GM18861 (cell line): ENCODE measurements around the gene TMEM145.
"Not testable (repeated sequence)": the region's sequence is repeated elsewhere in the genome, so short reads cannot be mapped to it uniquely, and the experiment has no call there.

Experiments used
- ATAC-seq: cut with Tn5 transposase; IDR thresholded peaks from one replicate; pipeline ENCODE4 v1.9.1; 2021; ENCODE audit not compliant: unreplicated experiment

TMEM145 gene

GRCh38 chr19:42313096-42313839 is at the start of gene TMEM145:
TSS of gene TMEM145 (plus strand) at chr19:42313309. CDS start at chr19:42313377, 68 bp downstream.
- ATAC-seq, result no peak

DNA sequence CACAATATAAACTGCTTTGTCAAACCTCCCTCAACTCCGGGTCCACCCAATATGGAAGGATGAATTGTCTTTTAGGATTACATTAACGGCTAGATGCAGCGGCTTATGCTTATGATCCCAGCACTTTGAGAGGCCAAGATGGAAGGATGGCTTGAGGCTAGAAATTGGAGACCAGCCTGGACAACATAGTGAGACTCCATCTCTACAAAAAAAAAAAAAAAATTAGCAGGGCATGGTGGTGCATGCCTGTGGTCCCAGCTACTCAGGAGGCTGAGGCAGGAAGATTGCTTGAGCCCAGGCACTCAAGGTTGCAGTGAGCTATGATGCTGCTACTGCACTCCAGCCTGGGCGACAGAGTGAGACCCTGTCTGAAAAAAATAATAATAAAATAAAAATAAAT is 47.0 kb upstream of the TMEM145 start:
- ATAC-seq, result not testable (repeated sequence)

DNA sequence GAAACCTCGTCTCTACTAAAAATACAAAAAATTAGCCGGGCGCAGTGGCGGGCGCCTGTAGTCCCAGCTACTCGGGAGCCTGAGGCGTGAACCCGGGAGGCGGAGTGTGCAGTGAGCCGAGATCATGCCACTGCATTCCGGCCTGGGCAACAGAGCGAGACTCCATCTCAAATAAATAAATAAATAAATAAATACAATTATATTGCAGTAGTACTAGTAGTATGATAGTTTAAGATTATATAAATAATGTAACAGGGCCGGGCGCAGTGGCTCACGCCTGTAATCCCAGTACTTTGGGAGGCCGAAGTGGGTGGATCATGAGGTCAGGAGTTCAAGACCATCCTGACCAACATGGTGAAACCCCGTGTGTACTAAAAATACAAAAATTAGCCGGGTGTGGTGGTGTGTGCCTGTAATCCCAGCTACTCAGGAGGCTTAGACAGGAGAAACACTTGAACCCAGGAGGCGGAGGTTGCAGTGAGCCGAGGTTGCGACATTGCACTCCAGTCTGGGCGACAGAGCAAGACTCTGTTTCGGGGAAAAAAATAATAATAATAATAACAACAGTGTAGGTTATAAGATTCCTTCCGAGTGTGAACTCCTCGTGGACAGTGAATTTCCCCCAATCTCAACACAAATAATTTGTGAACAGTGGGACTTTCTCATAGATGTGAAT is 46.0 kb upstream of the TMEM145 start:
- not testable (repeated sequence) for ATAC-seq

DNA sequence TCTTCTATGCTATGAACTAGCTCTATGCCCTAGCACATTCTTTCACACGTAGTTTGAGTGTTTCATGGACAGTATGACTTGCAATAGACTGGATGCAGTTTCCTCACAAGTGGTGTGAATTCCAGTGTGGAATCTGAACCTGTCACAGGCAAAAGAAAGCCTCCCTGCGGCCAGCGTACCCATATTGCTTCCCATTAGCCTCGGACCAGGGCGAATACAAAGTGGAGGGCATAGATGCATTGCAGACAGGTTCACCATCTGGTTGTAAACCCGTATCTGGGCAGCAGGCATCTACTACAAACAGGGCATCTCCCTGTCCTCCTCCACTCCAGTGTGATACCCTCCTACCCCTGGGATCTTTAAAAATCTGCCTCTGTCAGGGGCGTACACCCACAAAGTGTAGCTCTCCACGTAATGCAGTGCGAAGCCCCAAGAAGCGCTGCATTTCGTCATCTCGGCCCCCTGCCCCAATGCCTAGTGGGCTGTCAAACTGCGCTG is 45.4 kb upstream of the TMEM145 start:
- ATAC-seq, result no peak

- ATAC-seq, result peak; percentile 32
Measured at GRCh38 chr19:42268142-42268703, 44.9 kb upstream of the TMEM145 start.

- peak; percentile 68 for ATAC-seq
Measured at GRCh38 chr19:42268704-42269477, 44.2 kb upstream of the TMEM145 start, which contains the start of gene CIC. TSS of gene CIC (plus strand) at chr19:42269252. CDS start at chr19:42271784, 2,532 bp downstream.

DNA sequence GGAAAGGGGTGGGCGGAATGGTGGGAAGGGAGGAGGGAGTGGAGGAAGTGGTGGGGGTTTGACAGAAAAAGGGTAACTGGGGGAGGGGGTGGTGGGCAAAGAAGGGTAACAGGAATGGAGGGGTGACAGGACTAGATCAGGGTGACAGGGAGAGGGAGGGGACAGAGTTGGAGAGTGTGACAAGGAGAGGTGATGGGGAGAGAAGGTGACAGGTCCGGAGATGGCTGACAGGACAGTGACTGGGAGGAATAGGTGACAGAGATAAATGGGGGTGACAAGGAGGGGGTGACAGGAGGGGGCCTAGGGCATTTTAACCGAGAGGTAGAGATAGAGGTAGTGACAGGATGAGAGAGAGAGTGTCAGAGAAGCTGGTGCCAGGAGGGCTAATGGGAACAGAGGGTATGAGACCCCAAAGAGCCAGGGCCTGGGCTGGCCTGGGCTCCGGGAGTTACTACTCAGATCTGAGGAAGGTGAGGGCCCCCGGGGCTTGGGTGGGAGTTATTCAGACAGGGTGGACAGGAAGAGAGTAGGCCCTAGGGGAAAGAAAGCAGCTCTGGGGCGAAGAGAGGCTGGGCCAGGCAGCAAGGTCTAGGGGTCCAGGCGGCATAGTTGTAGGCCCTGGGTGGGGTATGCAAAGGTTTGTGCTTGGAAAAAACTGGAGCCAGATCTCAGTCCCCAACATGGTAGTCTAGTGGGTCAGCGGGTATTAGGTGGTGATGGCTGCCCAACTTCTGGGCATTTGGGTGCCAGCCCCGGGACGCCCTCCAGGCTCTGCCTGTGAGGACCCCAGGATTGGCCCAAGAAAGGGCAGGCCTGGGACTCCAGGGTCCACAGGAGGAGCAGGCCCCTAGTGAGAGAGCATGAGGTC is 43.4 kb upstream of the TMEM145 start:
- no peak for ATAC-seq

DNA sequence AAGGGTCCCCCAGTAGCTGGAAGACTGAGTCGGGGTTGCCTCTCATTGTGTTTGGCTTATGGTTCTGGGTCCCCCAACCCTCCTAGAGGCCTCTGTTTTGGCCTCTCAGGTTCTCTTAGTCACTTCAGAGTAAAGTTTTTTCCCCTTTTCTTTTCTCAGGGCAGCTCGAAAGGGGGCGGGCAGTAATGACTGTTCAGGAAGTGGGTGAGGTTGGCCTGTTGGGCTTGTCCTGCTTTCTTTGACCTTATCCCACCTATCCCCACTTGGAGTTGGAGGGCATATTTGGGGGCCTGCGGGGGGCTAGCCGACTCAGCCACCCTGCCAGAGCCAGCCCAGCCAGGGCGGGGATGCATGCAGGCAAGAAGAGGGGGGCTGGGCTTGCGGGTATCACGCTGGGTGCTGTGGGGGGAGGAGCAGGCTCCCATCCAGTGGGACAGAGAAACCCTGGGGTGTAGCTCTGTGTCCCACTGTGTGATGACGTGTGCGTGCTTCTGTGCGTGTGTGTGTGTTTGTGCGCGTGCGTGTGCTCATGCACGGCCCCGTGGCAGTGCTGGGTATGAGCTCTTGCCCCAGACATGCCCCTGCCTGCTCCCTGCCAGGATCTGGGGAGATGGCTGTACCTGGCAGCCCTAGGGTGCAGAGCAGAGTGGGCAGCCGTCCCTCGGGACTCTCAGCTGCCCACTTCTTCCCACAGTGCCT is 42.6 kb upstream of the TMEM145 start:
- ATAC-seq, result no peak

GRCh38 chr19:42271045-42271419 is 42.1 kb upstream of the TMEM145 start:
- ATAC-seq, result no peak

DNA sequence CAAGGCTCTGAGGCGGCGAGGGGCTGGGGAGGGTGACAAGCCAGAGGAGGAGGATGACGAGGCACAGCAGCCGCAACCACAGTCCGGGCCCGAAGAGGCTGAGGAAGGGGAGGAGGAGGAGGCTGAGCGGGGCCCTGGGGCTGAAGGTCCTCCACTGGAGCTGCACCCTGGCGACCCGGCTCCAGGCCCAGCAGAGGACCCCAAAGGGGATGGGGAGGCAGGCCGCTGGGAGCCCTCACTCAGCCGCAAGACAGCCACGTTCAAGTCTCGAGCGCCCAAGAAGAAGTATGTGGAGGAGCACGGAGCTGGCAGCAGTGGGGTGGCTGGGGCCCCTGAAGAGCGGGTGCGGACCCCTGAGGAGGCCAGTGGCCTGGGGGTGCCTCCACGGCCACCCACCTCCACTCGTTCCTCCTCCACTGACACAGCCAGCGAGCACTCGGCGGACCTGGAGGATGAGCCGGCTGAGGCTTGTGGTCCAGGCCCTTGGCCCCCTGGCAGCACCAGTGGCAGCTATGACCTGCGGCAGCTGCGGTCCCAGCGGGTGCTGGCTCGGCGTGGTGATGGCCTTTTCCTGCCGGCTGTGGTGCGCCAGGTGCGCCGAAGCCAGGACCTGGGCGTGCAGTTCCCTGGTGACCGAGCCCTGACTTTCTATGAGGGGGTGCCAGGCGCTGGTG is 41.1 kb upstream of the TMEM145 start:
- ATAC-seq, result no peak

DNA sequence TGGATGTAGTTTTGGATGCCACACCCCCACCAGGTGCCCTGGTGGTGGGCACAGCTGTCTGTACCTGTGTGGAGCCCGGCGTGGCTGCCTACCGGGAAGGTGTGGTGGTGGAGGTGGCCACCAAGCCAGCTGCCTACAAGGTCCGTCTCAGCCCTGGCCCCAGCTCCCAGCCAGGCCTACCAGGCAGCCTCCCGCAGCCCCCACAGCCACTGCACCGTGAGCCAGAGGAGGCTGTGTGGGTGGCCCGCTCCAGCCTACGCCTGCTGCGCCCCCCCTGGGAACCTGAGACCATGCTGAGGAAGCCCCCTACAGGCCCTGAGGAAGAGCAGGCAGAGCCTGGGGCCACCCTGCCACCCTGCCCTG is 40.6 kb upstream of the TMEM145 start:
- no peak for ATAC-seq

DNA sequence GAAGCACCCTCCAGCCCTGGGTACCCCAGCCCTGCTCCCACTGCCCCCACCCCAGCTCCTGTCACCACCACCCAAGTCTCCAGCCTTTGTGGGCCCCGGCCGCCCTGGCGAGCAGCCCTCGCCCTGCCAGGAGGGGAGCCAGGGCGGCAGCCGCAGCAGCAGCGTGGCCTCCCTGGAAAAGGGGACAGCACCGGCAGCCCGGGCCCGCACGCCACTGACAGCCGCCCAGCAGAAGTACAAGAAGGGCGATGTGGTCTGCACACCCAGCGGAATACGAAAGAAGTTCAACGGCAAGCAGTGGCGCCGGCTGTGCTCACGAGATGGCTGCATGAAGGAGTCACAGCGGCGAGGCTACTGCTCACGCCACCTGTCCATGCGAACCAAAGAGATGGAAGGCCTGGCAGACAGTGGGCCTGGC is 40.1 kb upstream of the TMEM145 start:
- no peak for ATAC-seq

DNA sequence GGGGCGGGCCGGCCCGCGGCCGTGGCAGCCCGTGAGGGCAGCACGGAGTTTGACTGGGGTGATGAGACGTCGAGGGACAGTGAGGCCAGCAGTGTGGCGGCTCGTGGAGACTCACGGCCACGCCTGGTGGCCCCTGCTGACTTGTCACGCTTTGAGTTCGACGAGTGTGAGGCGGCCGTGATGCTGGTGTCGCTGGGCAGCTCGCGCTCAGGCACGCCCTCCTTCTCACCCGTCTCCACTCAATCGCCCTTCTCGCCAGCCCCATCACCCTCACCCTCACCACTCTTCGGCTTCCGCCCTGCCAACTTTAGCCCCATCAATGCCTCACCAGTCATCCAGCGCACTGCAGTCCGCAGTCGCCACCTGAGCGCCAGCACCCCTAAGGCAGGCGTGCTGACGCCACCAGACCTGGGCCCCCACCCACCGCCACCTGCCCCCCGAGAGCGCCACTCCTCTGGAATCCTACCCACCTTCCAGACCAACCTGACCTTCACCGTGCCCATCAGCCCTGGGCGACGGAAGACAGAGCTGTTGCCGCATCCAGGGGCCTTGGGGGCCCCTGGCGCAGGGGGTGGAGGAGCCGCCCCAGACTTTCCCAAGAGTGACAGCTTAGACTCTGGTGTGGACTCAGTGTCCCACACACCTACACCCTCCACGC is 39.6 kb upstream of the TMEM145 start:
- ATAC-seq, result no peak

DNA sequence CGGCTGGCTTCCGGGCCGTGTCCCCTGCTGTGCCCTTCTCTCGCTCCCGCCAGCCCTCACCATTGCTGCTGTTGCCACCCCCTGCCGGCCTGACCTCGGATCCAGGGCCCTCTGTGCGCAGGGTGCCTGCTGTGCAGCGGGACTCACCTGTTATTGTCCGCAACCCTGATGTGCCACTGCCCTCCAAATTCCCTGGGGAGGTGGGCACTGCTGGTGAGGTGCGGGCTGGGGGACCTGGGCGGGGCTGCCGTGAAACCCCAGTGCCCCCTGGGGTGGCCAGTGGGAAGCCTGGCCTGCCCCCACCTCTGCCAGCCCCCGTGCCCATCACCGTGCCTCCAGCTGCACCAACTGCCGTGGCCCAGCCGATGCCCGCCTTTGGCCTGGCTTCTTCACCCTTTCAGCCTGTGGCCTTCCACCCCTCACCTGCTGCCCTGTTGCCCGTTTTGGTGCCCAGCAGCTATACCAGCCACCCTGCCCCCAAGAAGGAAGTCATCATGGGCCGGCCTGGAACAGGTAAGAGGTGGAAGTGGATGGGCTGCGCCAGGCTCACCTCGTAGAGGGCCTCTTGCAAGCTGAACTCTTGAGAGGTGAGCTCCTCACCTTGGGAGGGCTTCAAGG is 38.9 kb upstream of the TMEM145 start:
- no peak for ATAC-seq

DNA sequence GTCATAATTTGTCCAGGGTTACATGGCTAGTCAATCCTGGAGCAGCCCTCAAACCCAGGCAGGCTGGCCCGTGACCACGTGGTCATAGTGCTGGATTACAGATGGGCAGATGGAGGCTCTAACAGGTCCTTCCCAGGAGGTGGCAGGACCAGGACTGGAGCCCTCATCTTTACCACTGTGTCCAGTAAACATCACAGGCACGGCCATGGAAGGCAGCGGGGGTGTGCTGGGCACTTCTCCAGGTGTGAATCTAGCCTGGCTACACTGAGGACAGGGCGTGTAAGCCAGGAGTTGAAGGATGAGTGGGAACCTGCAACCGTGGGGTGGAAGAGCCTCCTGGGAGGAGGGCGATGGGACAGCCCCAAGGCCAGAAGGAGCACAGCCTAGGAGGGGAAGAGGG is 38.0 kb upstream of the TMEM145 start:
- ATAC-seq, result no peak

DNA sequence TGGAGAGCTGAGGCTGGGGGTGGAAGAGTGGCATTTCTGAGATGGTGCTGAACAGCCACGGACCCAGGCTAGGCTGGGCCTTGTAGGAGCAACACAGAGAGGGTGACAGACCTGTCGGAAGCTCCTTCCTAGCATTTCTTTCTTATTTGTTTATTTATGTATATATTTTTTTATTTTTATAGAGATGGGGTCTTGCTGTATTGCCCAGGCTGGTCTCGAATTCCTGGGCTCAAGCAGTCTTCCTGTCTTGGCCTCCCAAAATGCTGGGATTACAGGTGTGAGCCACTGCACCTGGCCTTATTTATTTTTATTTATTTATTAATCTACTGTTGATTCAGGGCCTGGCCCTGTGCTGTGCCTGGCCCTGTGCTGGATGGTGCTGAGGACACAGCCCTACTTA is 37.6 kb upstream of the TMEM145 start:
- no peak for ATAC-seq

DNA sequence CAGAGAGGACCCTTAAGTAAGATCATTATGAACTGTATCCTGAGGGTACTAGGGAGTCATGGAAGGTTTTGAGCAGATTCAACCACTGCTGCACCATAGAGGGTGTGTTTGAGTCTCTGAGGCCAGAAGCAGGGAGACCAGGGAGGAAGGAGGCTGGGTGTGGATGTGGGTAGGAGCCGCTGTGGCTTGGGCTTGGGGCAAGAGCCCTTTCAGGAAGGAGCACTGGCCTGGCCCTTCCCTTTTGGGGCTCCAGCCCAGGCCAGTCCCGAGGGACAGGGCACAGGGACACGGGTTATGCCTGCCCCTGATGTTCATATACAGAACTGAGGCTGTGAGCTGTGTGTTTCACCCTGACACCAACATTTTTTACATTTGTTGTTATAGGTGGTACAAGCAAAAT is 36.8 kb upstream of the TMEM145 start:
- no peak for ATAC-seq

GRCh38 chr19:42276821-42277220 is 36.3 kb upstream of the TMEM145 start:
- ATAC-seq, result no peak
